Adrenal gland (tissue), 5 donors: Measurements from ENCODE around the gene INSL3.

Experiments
- POLR2A ChIP-seq, 2 donors: fragments of 450-650 bp; IDR thresholded peaks; one replicate each; pipeline ENCODE4 v1.6.1; 2017; ENCODE audit warnings: antibody characterized with exemption in 2 of 2, mild to moderate bottlenecking in 2 of 2, moderate library complexity in 1 of 2
- TF ChIP-seq, protein P1 (sequence below), 6 experiments: fragments of 450-650 bp in 4 of 6; fragments of 200-600 bp in 2 of 6; sonication (generic) in 1 of 6; IDR thresholded peaks; 1 replicate in 5 of 6; 2 replicates in 1 of 6; pipeline versions ENCODE4 v1.5.1 to v1.8.0; 2016 to 2021; ENCODE audit warnings: antibody characterized with exemption in 6 of 6, mild to moderate bottlenecking in 2 of 6, moderate library complexity in 1 of 6
- donor health status: DM: no; HTN: no; CAD: no.

DNA sequence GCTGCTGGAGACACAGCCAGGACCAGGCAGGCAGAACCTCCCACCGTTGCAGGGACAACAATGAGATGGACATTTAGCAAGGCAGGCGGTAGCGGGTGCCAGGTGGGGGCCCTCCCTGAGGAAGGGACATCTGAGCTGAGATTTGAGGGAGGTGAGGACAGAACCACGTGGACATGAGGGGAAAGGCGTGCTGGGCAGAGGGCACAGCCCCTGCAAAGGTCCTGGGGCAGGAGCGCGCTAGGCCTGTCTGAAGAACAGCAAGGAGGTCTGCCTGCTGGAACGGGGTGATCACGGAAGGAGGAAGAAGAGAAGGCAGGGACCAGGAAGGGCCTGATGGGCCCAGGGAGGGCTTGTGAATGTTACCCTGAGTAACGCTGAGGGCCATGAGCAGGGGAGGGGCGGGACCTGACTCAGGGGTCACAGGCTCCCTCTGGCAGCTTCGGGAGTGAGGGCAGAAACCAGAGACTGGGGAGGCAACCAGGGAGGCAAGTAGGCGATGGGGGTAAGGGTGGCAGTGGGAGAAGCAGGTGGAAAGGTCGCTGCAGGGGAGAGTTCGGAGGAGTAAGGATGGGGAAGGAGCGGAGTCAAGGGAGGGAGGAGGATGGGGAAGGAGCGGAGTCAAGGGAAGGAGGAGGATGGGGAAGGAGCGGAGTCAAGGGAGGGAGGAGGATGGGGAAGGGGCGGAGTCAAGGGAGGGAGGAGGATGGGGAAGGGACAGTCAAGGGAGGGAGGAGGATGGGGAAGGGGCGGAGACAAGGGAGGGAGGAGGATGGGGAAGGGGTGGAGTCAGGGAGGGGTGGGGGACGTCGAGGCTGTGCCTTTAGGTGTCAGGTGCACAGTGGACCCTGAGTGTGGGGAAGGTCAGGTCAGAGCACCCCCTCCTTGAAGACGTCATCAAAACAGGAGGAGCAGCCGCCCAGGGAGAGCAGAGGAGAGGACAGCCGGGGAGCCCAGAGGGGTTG lies 42.1 kb downstream of the INSL3 start:
- TF ChIP-seq, protein P1, sequence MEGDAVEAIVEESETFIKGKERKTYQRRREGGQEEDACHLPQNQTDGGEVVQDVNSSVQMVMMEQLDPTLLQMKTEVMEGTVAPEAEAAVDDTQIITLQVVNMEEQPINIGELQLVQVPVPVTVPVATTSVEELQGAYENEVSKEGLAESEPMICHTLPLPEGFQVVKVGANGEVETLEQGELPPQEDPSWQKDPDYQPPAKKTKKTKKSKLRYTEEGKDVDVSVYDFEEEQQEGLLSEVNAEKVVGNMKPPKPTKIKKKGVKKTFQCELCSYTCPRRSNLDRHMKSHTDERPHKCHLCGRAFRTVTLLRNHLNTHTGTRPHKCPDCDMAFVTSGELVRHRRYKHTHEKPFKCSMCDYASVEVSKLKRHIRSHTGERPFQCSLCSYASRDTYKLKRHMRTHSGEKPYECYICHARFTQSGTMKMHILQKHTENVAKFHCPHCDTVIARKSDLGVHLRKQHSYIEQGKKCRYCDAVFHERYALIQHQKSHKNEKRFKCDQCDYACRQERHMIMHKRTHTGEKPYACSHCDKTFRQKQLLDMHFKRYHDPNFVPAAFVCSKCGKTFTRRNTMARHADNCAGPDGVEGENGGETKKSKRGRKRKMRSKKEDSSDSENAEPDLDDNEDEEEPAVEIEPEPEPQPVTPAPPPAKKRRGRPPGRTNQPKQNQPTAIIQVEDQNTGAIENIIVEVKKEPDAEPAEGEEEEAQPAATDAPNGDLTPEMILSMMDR (IDR thresholded peaks at IDR 0.05) = no peak
- TF ChIP-seq POLR2A (IDR thresholded peaks at IDR 0.05) = no peak
